ENCODE measurements around the gene MTCL1.

GRCh38 chr18:8702668-8703067, 2.7 kb upstream of the MTCL1 start:
- no peak for TF ChIP-seq CTCF (conservative IDR thresholded peaks at IDR 0.05; ENCODE audit: low read depth, low read length)
- TF ChIP-seq EZH2 (IDR thresholded peaks at IDR 0.05; ENCODE audit: borderline replicate concordance, low read depth, low read length, poor library complexity, severe bottlenecking), result no peak

Data from A673 (cell line).